Stimulated activated CD8-positive, alpha-beta memory T cell treated with anti-CD3 and anti-CD28 coated beads, Interleukin-4, amount 100 ng/mL, for 24 hours (primary cell): ENCODE measurements around the gene PTPRJ.
"Not testable (repeated sequence)": the region's sequence is repeated elsewhere in the genome, so short reads cannot be mapped to it uniquely, and the experiment has no call there.

Experiments
- DNase-seq: peaks from one replicate; pipeline ENCODE4 v3.0.0-alpha.2; 2020; ENCODE audit warnings: low read depth

PTPRJ gene

GRCh38 chr11:48122246-48122645, 141.9 kb downstream of the PTPRJ start:
- no peak for DNase-seq

GRCh38 chr11:48122656-48123055, 142.3 kb downstream of the PTPRJ start:
- DNase-seq = no peak

- no peak for DNase-seq
Measured at GRCh38 chr11:48123254-48123875, 143.0 kb downstream of the PTPRJ start.

GRCh38 chr11:48123934-48124755, 143.8 kb downstream of the PTPRJ start:
- DNase-seq = no peak

GRCh38 chr11:48124880-48125279, 144.5 kb downstream of the PTPRJ start:
- no peak for DNase-seq

- no peak for DNase-seq
Measured at GRCh38 chr11:48125866-48126265, 145.5 kb downstream of the PTPRJ start.

- no peak for DNase-seq
Measured at GRCh38 chr11:48127521-48128183, 147.3 kb downstream of the PTPRJ start.

- no peak for DNase-seq
Measured at GRCh38 chr11:48129697-48130395, 149.5 kb downstream of the PTPRJ start.

GRCh38 chr11:48134221-48134922, 154.0 kb downstream of the PTPRJ start:
- no peak for DNase-seq

GRCh38 chr11:48138222-48138621, 157.9 kb downstream of the PTPRJ start:
- DNase-seq = no peak

GRCh38 chr11:48139896-48140295, 159.5 kb downstream of the PTPRJ start:
- not testable (repeated sequence) for DNase-seq

GRCh38 chr11:48141475-48142122, 161.2 kb downstream of the PTPRJ start:
- DNase-seq = no peak

GRCh38 chr11:48142889-48143288, 162.5 kb downstream of the PTPRJ start:
- no peak for DNase-seq

GRCh38 chr11:48148749-48149148, 168.4 kb downstream of the PTPRJ start:
- DNase-seq = no peak

GRCh38 chr11:48150213-48150612, 169.9 kb downstream of the PTPRJ start:
- no peak for DNase-seq

- no peak for DNase-seq
Measured at GRCh38 chr11:48154151-48154550, 173.8 kb downstream of the PTPRJ start.

GRCh38 chr11:48161951-48162884, 181.9 kb downstream of the PTPRJ start:
- DNase-seq = no peak

GRCh38 chr11:48162885-48163268, 182.5 kb downstream of the PTPRJ start:
- DNase-seq = no peak

- no peak for DNase-seq
Measured at GRCh38 chr11:48163360-48164100, 183.2 kb downstream of the PTPRJ start.
